PFSK-1 (cell line): ENCODE measurements around the gene PRR3.

Experiments
- POLR2AphosphoS5 ChIP-seq: IDR thresholded peaks from 2 replicates; pipeline ENCODE4 v1.6.1; 2012; ENCODE audit warnings: low read depth, mild to moderate bottlenecking, control low read depth, low read length, moderate library complexity
- REST ChIP-seq, 2 experiments: IDR thresholded peaks; 2 replicates each; pipeline versions ENCODE4 v1.6.1 to v1.8.0; 2011 to 2012; ENCODE audit warnings: low read depth in 2 of 2, low read length in 2 of 2, control low read depth in 1 of 2, inconsistent platforms in 1 of 2, mild to moderate bottlenecking in 1 of 2, moderate library complexity in 1 of 2; ENCODE audit not compliant: insufficient read depth in 1 of 2
- SIN3A ChIP-seq: IDR thresholded peaks from 2 replicates; pipeline ENCODE4 v1.6.1; 2012; ENCODE audit warnings: mild to moderate bottlenecking, low read length, moderate library complexity, borderline replicate concordance; ENCODE audit not compliant: insufficient read depth
- TAF1 ChIP-seq: IDR thresholded peaks from 2 replicates; pipeline ENCODE4 v1.6.1; 2012; ENCODE audit warnings: low read length, control low read depth, borderline replicate concordance; ENCODE audit not compliant: insufficient read depth

- TF ChIP-seq TAF1 (no peak), POLR2AphosphoS5 (no peak), REST (IDR thresholded peaks at IDR 0.05; ENCODE audit: insufficient read depth in 1 of 2, low read depth in 2 of 2, low read length in 2 of 2) (no peak), SIN3A (no peak)
Observed at GRCh38 chr6:30591008-30591407, 33.9 kb downstream of the PRR3 start.
